8988T (cell line): ENCODE results near the gene RGS3.
"Not testable (repeated sequence)": the region's sequence is repeated elsewhere in the genome, so short reads cannot be mapped to it uniquely, and the experiment has no call there.

Experiments
- DNase-seq: peaks from one replicate; pipeline ENCODE4 v3.0.0; 2011

Gene RGS3

DNA sequence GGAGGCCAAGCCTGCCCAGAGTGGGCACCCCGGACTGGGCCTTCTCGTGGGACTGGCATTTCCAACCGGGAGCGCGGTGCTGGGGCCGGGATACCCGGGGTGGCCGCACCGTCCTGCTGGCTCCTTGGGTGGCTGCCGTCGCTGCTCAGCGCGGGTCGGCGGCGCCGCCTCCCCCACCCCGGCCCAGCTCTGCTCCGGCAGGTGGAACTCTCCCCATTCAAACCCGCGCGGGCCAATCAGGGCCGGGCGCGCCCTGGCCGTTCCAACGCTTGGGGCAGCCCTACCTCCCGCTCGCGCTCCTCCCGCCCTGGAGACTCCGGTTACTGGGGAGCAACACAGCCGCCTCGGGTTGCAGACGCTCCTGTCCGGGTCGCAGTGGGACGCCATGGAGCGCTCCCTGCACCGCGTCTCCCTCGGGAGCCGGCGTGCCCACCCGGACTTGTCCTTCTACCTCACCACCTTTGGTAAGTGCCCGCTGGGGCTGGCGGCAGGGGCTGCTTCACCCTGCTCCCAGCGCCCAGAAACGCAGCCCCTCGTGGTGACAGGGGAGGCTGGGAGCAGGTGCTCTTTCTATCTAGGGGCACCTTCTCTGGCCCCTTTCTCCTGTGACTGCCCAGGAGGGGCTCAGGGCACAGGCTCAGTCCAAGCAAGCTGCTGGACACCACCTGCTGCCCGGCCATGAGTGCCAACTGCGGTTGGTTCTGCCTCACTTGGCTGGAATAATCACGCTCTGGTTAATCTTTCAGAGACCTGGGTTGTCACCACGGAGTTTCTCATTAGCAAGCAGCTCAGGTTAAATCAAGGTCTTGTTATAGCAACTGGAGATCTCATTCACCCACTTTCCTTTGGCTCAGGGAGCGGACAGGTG lies at the start of gene RGS3:
Gene RGS3, plus strand, starts transcription at position 310 of the 868 bp plus-strand sequence. Its CDS starts 76 bp downstream, at position 386.
- peak; percentile 67 for DNase-seq

DNA sequence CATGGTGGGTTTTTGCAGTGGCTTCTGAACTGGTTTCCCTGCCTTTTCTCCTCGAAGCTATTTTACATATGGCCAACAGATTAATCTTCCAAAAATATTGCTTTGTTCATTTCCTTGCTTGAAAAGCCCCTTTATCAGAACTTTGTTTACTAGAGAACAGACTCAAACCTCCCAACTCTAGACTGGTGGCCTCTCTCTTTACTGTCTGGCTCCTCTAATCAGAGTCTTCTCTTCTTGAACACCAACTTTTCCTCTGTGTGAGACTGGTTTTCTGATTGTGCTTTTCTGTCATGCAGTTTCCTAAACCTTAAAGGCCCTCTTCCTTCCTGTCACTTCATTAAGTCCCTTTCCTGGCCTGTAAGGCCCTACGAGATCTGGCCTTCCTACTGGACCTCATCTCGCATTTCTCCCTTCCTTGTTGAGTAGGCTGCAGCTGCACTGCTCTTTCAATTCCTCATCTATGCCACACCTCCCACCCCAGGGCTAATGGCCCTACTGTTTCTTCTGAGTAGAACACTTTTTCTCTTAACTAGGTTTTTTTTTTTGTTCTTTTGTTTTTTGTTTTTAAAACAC lies 47.3 kb upstream of the RGS3 start:
- DNase-seq = no peak

DNA sequence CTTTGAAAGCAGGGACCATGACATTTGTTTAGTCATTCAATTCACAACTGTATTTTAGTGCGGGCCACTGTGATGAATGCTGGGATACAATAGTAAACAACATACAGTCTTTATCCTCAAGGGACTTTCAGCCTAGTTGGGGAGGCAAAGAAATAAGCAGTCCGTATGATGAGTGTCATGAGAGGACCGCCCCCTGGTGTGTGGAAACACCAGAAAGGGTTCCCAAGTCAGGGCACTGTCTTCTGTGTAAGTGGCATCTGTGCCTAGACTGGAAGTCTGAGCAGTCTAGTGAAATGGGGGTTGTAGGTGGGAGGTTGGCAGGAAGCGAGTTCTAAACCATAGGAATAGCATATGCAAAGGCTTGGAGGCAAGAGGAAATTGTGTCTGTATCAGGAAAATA lies 46.2 kb upstream of the RGS3 start:
- DNase-seq = no peak

DNA sequence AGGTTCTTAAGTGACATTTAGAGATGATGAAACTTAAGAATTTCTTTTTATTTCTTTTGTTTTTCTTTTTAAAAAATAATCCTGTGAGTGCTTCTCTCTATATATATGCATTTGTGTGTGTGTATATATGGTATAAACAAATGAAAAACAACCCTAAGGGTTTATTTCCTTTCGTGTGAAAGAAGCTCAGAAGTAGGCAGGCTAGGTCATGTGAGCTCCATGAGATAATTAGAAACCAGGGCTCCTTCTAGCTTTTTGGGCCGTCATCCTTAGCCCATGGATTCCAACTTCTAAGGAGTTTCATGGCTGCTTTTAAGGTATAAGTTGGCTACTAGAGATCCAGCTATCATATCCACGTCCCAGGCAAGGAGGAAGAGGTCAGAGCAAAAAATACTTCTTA lies 41.8 kb upstream of the RGS3 start:
- DNase-seq = no peak

DNA sequence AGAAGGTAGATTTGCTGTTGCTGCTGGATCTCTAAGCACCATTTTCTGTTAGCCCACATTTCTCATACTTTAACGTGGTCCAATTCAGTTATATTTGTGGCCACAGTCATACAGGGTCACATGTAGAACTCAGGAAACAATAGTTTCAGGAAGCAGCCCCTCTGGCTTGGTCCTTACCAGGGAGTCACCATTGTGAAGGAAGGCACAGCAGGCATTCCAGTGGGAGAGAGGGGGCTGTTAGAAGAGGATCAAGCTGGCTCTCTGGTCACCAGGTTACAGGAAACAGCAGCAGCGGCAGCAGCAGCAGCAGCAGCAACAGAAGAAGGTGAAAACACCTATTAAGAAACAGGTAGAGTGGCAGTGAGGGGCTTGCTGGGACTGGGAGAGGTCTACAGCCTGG lies 38.5 kb upstream of the RGS3 start:
- DNase-seq = no peak

DNA sequence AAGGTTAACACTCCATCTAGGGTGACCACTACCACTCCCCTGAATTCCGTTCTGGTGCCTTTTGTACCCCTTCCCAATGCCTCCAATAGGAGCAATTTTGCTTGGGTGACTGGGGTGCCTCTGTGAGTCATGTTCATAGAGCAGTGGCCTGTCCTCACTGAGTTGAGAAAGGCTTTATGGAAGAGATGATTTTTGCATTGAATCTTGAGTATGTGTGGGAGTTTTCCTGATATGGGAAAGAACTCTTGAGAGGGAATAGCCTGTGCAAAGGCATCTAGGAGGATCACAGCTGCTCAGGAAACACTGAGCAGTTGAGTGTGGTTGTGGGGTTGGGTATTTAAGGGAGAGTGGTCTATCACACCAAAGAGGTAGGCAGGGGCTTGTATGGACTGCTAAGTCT lies 36.8 kb upstream of the RGS3 start:
- no peak for DNase-seq

DNA sequence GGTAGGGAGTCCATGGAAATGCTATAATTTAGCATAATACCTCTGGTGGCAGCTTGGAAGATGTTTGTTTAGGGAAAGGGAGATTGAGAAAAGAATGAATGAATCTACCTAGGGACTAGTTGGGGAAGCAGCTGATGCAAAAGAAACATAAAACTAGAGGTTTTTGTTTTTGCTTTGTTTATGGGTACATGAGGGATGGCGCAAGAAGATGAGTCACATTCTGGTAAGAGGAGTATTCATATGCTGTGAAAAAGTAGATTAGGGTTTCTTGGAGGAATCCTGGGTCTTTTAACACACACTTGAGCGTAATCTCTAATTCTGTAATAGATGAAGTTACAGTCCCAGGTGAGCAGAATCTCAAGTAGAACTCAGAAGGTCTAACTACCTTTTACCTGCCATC lies 35.9 kb upstream of the RGS3 start:
- no peak for DNase-seq

DNA sequence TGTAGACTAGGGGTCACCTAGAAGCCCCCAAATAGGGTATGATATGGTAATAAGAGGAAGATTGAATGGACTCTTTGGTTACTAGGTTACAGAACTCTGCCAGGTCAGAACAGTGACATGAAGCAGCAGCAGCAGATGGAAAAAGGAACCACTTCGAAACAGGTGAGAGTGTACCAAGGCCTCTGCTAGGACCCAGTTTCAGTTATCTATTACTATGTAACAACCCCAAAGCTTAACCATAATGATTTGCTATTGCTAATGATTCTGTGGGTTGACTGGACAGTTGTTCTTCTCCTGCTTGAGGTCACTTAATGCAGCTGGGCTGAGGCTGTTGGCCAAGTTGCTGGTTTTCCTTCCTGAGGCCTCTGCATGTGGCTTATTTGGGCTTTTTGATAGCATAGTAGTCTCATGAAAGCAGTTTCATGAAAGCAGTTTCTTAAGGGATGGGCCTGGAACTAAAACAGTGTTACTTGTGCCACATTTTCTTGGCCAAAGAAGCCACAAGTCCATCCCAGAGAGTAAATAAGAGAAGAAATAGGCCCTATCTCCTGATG lies 35.4 kb upstream of the RGS3 start:
- DNase-seq = no peak

DNA sequence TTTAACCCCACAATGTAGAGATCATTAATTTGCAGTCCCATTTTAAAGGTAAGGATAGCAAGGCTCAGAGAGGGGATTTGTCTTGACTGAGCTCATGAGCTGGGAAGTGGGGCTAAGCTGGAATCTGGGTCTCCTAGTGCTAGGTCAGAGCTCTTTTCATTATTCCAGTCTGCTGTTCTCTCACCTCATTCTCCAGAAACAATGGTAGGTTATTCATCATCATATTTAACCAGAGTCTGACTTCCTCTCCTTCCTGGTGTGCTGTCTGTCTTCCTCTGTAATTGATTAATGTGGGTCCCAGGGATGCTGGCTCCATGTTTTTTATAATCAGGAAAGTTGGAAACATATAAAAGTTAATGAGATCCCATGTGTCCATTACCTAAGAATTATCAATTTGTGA lies 32.3 kb upstream of the RGS3 start:
- DNase-seq = no peak

DNA sequence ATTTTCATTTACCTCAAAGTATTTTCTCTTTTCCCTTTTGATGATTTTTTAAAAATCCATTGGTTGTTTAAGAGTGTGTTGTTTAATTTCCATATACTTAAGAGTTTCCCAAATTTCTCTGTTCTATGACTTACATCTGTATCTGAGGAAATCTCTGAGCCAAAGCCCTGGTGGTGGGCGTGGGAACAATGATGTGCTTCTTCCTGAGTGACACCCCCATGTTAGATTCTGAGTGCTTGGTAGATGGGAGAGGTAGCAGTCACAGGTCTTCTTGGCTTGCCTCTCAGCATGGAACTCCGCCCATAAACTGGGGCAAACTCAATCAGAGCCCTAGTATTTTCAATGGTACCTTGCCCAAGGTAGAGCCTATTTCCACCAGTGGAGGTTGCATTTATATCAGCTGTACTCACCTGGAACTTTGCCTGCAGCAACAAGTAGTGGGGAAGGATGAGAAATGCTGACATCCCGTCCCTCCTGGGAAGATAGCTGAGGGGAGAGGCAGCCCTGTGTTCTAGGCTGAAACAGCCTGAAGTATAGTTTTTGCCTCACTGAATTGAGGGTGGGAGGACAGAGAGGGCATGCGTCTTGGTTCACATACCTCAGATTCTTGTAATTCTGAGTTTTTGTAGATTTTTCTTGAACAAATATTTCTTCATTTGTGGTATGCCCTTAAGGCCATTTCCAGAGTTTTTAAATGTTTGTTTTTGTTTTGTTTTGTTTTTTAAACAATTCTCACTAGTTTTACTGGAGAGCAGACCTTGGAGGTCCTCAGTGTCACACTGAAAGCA lies 26.6 kb upstream of the RGS3 start:
- DNase-seq = no peak

DNA sequence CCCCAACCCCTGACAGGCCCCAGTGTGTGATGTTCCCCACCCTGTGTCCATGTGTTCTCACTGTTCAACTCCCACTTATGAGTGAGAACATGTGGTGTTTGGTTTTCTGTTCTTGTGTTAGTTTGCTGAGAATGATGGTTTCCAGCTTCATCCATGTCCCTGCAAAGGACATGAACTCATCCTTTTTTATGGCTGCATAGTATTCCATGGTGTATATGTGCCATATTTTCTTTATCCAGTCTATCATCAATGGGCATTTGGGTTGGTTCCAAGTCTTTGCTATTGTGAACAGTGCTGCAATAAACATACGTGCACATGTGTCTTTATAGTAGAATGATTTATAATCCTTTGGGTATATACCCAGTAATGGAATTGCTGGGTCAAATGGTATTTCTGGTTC lies 25.8 kb upstream of the RGS3 start:
- not testable (repeated sequence) for DNase-seq

DNA sequence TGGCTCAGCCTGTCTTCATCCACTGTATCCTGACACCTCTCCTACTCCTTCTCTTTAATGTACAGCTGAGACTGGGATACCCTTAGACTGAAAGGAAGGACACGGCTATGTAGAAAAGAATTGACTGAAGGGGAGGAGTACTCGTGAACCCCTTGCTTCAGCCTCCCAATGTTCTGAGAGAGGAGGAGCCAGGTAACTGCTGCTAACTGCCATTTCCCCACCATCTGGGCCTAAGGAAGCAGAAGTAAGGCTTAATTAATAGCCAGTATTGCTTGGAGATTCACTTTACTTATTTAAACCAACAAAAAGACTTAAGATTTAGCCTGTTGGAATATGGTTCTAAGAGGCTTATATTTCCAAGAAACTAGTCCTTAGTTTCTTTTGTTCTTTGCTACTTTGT lies 18.8 kb upstream of the RGS3 start:
- no peak for DNase-seq

DNA sequence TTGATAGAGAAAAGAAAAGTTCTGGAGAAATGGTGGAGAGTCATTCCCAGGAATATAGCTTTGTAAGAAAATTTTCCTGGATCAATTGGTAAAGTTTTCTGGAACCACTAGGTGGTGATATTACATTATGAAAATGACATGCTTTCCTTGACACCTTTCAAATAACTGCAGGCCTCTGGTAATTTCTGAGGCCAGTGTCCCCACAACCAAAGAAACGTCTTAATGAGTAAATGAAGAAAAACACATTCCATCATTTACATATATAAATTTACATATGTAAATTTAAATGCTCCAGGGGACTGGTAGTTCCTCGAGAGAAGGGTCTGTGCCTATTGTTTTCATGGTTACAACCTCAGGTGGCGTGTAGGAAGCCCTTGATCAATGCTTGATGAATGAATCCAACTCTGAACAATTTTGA lies 17.2 kb upstream of the RGS3 start:
- DNase-seq = peak; percentile 37

DNA sequence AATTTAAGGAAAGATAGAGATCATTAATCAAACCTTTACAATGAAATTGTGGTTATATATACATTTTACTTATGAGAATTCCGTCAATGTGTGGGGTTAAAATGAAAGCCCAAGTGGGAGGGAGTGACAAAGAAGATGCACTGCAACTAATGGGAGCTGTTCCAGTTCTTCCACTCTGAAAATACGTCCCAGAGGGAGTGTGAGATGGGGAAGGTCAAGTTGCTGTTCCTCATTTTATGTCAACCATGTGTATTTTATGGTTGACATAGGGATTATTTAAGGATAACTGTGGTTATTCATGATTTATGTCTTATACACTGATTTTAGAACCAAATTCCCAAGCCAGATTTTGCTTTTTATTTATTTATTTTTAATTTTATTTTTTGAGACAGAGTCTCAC lies 14.2 kb upstream of the RGS3 start:
- DNase-seq = no peak

DNA sequence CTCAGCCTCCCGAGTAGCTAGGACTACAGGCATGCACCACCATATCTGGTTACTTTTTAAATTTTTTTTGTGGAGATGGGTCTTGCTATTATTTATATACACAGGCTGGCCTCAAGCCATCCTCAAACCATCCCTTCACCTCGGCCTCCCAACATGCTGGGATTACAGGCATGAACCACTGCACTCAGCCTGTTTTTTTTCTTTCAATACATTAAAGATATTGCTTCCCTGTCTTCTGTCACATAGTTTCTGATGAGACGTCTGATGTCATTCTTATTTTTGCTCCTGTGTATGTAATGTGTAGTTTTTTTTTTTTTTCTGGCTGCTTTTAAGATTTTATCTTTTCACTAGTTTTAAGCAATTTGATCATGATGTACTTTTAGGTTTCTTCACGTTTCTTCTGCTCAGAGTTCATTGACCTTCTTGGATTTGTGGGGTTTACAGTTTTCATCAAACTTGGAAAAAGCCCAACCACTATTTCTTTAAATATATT lies 11.4 kb upstream of the RGS3 start:
- no peak for DNase-seq

DNA sequence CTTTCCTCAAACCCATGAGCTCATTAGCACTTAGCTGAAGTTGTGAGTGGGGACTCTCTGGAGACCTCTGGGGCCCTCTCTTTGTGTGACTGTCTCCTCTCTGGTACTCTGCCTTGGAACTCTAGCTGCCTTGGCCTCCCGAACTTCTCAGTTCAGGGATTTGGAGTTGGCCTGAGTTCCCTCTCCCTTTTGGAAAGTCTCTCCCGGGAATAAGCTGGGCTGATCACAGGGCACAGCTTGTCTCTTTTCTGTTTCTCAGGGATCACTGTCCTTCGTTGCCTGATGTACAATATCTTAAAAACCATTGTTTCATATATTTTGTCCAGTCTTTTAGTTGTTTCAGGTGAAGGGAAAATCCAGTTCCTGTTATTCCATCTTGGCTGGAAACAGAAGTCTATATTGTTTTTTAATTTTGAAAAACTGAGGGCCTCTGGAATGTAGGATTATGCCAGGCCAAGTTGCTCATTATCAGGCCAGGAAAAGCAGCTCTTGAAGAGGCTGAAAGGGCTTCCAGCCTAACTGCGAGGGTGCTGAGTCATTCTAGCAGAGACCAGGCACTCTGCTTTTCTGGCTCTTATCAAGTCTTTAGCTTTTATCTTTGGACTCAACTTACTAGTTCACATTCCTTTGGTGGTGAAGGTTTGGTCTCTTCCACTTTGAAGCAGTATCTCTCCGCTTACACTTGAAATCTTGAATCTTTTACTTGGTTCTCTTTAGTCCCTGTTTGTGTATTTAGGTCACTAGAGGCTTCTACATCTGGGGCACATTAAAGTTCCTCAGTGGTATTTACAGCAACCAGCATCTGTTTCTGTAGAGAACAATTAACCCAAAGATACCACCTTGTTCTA lies 8.4 kb upstream of the RGS3 start:
- no peak for DNase-seq

DNA sequence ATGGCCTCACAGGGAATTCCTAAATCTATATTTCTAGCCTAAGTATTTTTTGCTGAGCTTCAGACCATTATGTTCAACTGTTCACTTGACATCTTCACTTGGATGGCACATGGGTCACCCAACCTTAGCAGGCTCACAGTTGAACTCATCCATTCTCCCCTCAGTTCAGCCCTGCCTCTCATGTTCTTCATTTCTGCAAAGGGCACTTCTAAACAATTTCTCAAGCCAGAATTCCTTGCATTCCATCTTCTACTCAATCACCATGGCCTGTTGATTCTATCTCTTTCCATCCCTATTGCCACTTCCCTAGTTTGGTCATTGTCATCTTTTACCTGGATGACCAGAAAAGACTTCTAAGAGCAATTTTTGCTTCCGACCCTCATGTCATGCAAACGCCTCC lies 7.3 kb upstream of the RGS3 start:
- no peak for DNase-seq

DNA sequence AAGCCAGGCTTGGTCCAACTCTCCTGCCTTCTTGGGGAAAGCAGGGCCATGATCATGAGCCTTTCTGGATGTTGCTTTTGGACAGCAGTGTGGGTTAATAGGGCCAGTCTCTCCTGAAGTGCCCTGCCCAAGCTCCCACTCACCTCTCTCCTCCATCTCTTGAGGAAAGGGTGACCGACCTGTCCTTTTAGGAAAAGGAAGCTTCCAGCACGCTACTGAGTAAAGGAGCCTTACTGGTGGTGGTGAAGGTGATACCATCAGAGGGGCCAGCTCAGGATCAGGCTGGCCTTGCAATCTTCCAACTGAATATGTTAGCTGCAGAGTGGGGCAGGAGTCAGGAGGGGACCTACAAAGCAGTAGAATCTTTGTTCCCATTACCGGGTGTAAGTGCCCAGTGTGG lies 2.2 kb upstream of the RGS3 start:
- DNase-seq = no peak

DNA sequence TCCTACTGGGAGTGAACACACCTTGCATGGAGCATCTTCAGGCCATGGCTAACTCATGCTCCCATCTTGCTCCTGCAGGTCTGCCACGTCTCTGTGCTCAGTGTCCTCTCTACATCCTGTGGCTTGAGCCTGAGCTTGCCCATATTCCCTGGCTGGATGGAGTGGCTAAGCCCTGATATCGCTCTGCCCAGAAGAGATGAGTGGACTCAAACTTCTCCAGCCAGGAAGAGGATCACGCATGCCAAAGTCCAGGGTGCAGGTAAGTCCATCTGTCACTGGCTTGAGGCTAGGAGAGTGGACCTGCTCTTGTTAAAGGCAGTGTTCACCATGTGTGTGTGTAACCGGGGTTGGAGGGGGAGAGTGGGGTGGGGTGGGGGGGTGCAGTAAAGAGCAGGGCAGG lies 1.6 kb upstream of the RGS3 start:
- no peak for DNase-seq

DNA sequence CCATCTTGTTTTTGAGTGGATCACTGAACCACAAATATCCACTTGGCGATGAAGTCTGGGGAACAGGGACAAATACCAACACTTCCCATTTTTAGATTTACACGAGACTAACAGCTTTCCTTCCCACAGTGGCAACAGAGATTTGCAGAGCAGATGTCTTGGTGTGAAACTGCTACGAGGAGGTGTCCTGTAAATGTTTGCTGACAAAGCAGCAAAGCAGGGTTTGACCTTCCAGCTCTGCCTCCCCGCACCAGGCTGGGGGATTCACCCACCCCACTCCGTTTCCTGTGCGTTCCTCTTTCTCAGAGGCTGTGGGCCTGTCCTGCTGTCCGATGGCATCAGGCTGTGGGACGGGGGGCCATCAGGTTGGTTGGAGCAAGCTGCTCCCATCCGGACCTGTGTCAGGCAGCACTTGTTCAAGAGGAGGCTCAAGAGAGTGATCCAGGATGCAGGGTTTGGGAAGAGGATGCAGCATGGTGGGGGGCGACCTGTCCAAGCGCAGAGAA lies 693 bp upstream of the RGS3 start:
- DNase-seq = no peak

DNA sequence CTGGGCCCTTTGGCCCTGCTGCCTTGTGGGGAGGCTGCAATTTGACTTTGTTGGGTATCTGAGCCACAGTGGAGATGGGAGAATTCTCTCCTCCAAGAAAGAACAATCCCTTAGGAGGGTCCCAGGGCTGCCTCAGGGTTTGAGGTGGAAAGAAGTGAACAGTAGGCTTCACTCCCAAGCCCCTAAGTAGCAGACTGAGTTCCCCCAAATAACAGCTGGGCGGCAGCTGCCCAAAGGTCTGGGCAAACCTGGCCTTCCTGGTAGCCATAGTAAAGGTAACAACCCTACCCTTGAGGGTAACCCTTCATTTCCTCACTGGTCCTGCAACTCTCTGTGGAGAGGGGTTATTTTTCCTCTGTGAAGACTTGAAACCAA lies 746 bp downstream of the RGS3 start:
- no peak for DNase-seq

DNA sequence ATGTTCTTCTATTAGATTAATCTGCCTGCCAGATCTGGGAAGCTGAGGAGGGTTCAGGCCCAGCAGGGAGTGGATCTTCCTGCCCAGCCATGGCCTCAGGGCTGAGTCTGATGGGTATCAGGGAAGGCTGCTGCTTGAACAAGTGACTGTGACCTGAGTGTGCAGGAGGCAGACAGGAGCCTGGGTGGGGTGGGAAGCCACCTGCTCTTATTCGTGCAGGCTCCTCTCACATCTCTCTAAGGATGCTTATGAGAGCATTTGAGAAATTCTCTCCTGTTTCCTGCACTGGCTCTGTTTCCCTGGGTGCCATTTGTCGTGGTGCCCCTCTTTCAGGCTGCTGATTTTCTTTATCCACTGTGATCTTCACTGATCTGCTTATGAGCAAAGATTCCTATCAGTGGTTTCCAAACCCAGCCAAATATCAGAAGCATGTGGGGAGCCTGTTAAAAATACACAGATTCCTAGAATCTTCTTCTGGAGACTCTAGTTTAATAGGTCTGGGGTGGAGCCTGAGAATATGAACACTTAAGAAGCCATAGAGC lies 2.1 kb downstream of the RGS3 start:
- DNase-seq = no peak
